Vagina (tissue), 2 donors: Measurements from ENCODE around the gene PRSS53.

Source experiments
- CTCF ChIP-seq, 3 experiments: fragments of 450-650 bp in 2 of 3; fragments of 200-600 bp in 1 of 3; sonication (generic) in 1 of 3; IDR thresholded peaks; one replicate each; pipeline ENCODE4 v1.5.1; 2017 to 2019; ENCODE audit warnings: antibody characterized with exemption in 3 of 3, mild to moderate bottlenecking in 2 of 3, moderate library complexity in 2 of 3
- POLR2A ChIP-seq, 2 donors: fragments of 450-650 bp; IDR thresholded peaks; one replicate each; pipeline ENCODE4 v1.6.1; 2017; ENCODE audit warnings: antibody characterized with exemption in 2 of 2, mild to moderate bottlenecking in 2 of 2, moderate library complexity in 2 of 2
- POLR2AphosphoS5 ChIP-seq, 2 donors: sonication (generic); formaldehyde crosslinking; IDR thresholded peaks; one replicate each; pipeline ENCODE4 v1.9.0; 2017; ENCODE audit warnings: antibody characterized with exemption in 2 of 2, mild to moderate bottlenecking in 2 of 2, low read depth in 1 of 2; ENCODE audit not compliant: insufficient read depth in 1 of 2

GRCh38 chr16:31036691-31037090, 52.1 kb downstream of the PRSS53 start:
- TF ChIP-seq CTCF (IDR thresholded peaks at IDR 0.05): no peak
- TF ChIP-seq POLR2A (IDR thresholded peaks at IDR 0.05): no peak
- no peak for TF ChIP-seq POLR2AphosphoS5 (IDR thresholded peaks at IDR 0.05; ENCODE audit: insufficient read depth in 1 of 2, low read depth in 1 of 2)
